Epithelial cell of esophagus (primary cell): ENCODE results near the gene ABCB4.

Experiments
- DNase-seq: peaks from one replicate; pipeline ENCODE4 v3.0.0; 2010; ENCODE audit warnings: low read depth
- H3K4me3 ChIP-seq: 2 replicates; pipeline ENCODE4 v1.5.1; 2011; ENCODE audit warnings: mild to moderate bottlenecking, low read length, control low read depth
- TF ChIP-seq, protein P1 (sequence below): IDR thresholded peaks from 2 replicates; pipeline ENCODE4 v1.5.1; 2011; ENCODE audit warnings: low read depth, mild to moderate bottlenecking, low read length, control low read depth, inconsistent platforms; ENCODE audit not compliant: insufficient read depth; ENCODE audit errors: missing control alignments

Gene ABCB4

DNA sequence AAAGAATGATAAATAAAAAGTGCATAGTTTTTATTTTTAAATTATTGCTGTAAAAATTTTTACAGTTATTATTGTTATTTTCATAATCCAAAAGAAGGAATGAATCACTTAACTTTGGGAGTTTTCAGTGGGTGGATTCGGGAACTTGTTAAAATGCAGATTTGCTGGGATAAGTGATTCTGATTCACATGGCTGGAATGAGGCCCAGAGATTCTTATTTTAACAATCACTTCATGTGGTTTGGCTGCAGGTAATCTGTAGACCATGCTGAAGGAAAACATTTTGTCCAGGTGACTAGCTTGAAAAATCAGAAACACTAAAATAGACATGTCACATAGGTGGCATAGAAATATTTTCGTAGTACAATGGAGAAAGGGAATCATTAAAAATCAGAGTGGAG is 116.1 kb downstream of the ABCB4 start:
- no peak overlapping the region for H3K4me3 ChIP-seq
- TF ChIP-seq, protein P1, sequence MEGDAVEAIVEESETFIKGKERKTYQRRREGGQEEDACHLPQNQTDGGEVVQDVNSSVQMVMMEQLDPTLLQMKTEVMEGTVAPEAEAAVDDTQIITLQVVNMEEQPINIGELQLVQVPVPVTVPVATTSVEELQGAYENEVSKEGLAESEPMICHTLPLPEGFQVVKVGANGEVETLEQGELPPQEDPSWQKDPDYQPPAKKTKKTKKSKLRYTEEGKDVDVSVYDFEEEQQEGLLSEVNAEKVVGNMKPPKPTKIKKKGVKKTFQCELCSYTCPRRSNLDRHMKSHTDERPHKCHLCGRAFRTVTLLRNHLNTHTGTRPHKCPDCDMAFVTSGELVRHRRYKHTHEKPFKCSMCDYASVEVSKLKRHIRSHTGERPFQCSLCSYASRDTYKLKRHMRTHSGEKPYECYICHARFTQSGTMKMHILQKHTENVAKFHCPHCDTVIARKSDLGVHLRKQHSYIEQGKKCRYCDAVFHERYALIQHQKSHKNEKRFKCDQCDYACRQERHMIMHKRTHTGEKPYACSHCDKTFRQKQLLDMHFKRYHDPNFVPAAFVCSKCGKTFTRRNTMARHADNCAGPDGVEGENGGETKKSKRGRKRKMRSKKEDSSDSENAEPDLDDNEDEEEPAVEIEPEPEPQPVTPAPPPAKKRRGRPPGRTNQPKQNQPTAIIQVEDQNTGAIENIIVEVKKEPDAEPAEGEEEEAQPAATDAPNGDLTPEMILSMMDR = no peak
- DNase-seq = peak; percentile 83

DNA sequence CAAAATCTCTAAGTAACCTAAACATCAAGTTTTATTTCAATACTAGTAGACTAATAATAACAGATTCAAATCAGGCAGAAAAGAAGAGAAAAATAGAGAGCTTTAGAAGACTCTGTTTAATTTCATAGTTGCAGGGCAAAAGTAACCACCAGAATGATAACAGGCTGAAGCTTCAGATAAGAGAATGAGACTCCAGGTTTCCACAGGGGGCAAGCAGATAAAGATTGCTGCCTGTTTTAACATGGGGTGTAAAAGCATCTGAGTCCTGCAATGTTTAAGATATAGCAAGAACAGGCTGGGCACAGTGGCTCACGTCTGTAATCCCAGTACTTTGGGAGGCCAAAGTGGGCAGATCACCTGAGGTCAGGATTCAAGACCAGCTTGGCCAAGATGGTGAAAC is 119.0 kb downstream of the ABCB4 start:
- TF ChIP-seq, protein P1 = no peak
- DNase-seq = no peak
- H3K4me3 ChIP-seq = no peak overlapping the region

DNA sequence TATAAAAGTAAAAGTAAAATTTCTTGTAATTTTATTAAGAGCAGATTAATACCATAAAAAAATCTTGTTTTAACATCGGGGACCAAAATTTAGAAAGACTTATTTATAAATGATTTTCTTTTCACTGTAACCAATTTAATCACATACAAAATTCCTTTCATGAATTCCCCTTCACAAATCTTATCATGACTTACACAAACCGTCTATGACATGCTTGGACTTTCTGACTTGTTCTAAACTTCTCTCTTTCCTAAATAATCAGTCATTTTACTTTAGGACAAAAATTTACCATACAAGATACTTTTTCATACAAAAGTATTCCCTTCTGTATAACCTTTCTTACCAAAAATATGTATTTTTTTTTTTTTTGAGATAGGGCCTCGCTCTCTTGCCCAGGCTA is 120.7 kb downstream of the ABCB4 start:
- TF ChIP-seq, protein P1 = no peak
- no peak for DNase-seq
- H3K4me3 ChIP-seq = no peak overlapping the region
